HEK293 (cell line): Measurements from ENCODE around the gene LGALS1.

Source experiments
- CTCF ChIA-PET: fragments of 350-600 bp; formaldehyde crosslinking; extraction: SDS; loops from one replicate; lab custom pipeline; 2021; ENCODE audit warnings: antibody characterized with exemption; lab: Yijun Ruan, JAX
- POLR2A ChIA-PET: fragments of 300-600 bp; formaldehyde crosslinking; extraction: SDS; loops from one replicate; lab custom pipeline; 2020; ENCODE audit warnings: antibody characterized with exemption, inconsistent platforms; lab: Yijun Ruan, JAX
- H3K27ac ChIP-seq: fragments of 200-500 bp; sonication (Bioruptor generic); 2 replicates; pipeline ENCODE4 v1.5.1; 2014; ENCODE audit warnings: low read depth, low read length, control low read depth, inconsistent platforms; ENCODE audit errors: extremely low read depth
- H3K36me3 ChIP-seq, 2 experiments: fragments of 200-500 bp in 1 of 2; sonication (Bioruptor generic) in 1 of 2; 1 replicate in 1 of 2; 2 replicates in 1 of 2; pipeline ENCODE4 v1.5.1; 2014 to 2017; ENCODE audit warnings: inconsistent platforms in 2 of 2, low read length in 2 of 2; ENCODE audit not compliant: control insufficient read depth in 2 of 2, insufficient read depth in 1 of 2
- H3K4me1 ChIP-seq: fragments of 200-500 bp; sonication (Bioruptor generic); 2 replicates; pipeline ENCODE4 v1.5.1; 2014; ENCODE audit warnings: mild to moderate bottlenecking, low read length, inconsistent platforms; ENCODE audit not compliant: control insufficient read depth, insufficient read depth
- H3K4me3 ChIP-seq: 2 replicates; pipeline ENCODE4 v1.5.1; 2011; ENCODE audit warnings: low read depth, mild to moderate bottlenecking, control low read depth, low read length, moderate library complexity
- H3K9me3 ChIP-seq: fragments of 200-500 bp; sonication (Bioruptor generic); 2 replicates; pipeline ENCODE4 v1.5.1; 2014; ENCODE audit warnings: low read depth, low read length, inconsistent platforms; ENCODE audit not compliant: control insufficient read depth, insufficient read depth
- CTCF ChIP-seq: fragments of 450-650 bp; formaldehyde crosslinking; IDR thresholded peaks from 2 replicates; pipeline ENCODE4 v1.5.1; 2016; ENCODE audit warnings: missing biosample characterization, missing genetic modification characterization
- GLIS1 ChIP-seq: fragments of 450-650 bp; formaldehyde crosslinking; IDR thresholded peaks from 2 replicates; pipeline ENCODE4 v1.5.1; 2016; ENCODE audit warnings: missing biosample characterization, missing genetic modification characterization
- HOXD13 ChIP-seq: sonication (generic); formaldehyde crosslinking; IDR thresholded peaks from 2 replicates; pipeline ENCODE4 v1.8.0; 2022; ENCODE audit warnings: missing genetic modification reagents, borderline replicate concordance
- KLF10 ChIP-seq: fragments of 450-650 bp; IDR thresholded peaks from 2 replicates; pipeline ENCODE4 v1.5.1; 2018; ENCODE audit warnings: missing biosample characterization, mild to moderate bottlenecking, missing genetic modification characterization
- KLF17 ChIP-seq: fragments of 450-650 bp; formaldehyde crosslinking; IDR thresholded peaks from 2 replicates; pipeline ENCODE4 v1.5.1; 2016; ENCODE audit warnings: missing biosample characterization, missing genetic modification characterization
- PATZ1 ChIP-seq: fragments of 450-650 bp; formaldehyde crosslinking; IDR thresholded peaks from 2 replicates; pipeline ENCODE4 v1.5.1; 2016; ENCODE audit warnings: missing biosample characterization, missing genetic modification characterization
- PRDM10 ChIP-seq: fragments of 450-650 bp; formaldehyde crosslinking; IDR thresholded peaks from 2 replicates; pipeline ENCODE4 v1.5.1; 2016; ENCODE audit warnings: missing biosample characterization, missing genetic modification characterization
- SCRT1 ChIP-seq: fragments of 450-650 bp; formaldehyde crosslinking; IDR thresholded peaks from 2 replicates; pipeline ENCODE4 v1.5.1; 2016; ENCODE audit warnings: missing biosample characterization, missing genetic modification characterization, borderline replicate concordance
- ZBTB48 ChIP-seq: fragments of 450-650 bp; formaldehyde crosslinking; IDR thresholded peaks from 2 replicates; pipeline ENCODE4 v1.5.1; 2016; ENCODE audit warnings: missing biosample characterization, missing genetic modification characterization
- ZNF223 ChIP-seq: fragments of 450-650 bp; formaldehyde crosslinking; IDR thresholded peaks from 2 replicates; pipeline ENCODE4 v1.5.1; 2016; ENCODE audit warnings: missing biosample characterization, missing genetic modification characterization
- ZNF311 ChIP-seq: fragments of 450-650 bp; formaldehyde crosslinking; IDR thresholded peaks from 2 replicates; pipeline ENCODE4 v1.5.1; 2017; ENCODE audit warnings: missing biosample characterization, missing genetic modification characterization, borderline replicate concordance
- ZNF366 ChIP-seq: fragments of 450-650 bp; formaldehyde crosslinking; conservative IDR thresholded peaks from 2 replicates; pipeline ENCODE4 v1.5.1; 2016; ENCODE audit warnings: missing biosample characterization, missing genetic modification characterization
- ZNF423 ChIP-seq: fragments of 450-650 bp; formaldehyde crosslinking; IDR thresholded peaks from 2 replicates; pipeline ENCODE4 v1.5.1; 2016; ENCODE audit warnings: missing biosample characterization, missing genetic modification characterization
- ZNF514 ChIP-seq: fragments of 450-650 bp; formaldehyde crosslinking; IDR thresholded peaks from 2 replicates; pipeline ENCODE4 v1.5.1; 2016; ENCODE audit warnings: missing biosample characterization, missing genetic modification characterization
- ZNF521 ChIP-seq: fragments of 450-650 bp; formaldehyde crosslinking; IDR thresholded peaks from 2 replicates; pipeline ENCODE4 v1.5.1; 2017; ENCODE audit warnings: missing biosample characterization, mild to moderate bottlenecking, missing genetic modification characterization
- ZNF776 ChIP-seq: fragments of 450-650 bp; formaldehyde crosslinking; IDR thresholded peaks from 2 replicates; pipeline ENCODE4 v1.5.0; 2017; ENCODE audit warnings: missing biosample characterization, missing genetic modification characterization, borderline replicate concordance

Gene LGALS1

GRCh38 chr22:37696657-37697537, 21.5 kb downstream of the LGALS1 start, which contains the start of gene TRIOBP (continued):
- TF ChIP-seq CTCF (tag by site-specific recombination): peak; percentile 73
- no peak for TF ChIP-seq ZNF521
- TF ChIP-seq ZNF366 (tag by site-specific recombination): no peak
- TF ChIP-seq ZNF423 (tag by site-specific recombination): peak; percentile 89
- no peak for TF ChIP-seq HOXD13 (CRISPR knock-in tag)
- 0 out of 2 replicates have a peak, but pooled peaks have one; percentile 20 for TF ChIP-seq KLF10
- no peak for TF ChIP-seq ZNF311 (tag by site-specific recombination)
- peak; percentile 78 for TF ChIP-seq GLIS1 (tag by site-specific recombination)
- peak; percentile 87 for TF ChIP-seq PRDM10 (tag by site-specific recombination)
- TF ChIP-seq KLF17 (tag by site-specific recombination): peak; percentile 46; the same call in 1 of the 2 replicates
- TF ChIP-seq ZNF514 (tag by site-specific recombination): no peak
- peak; percentile 56 for TF ChIP-seq PATZ1

GRCh38 chr22:37697538-37697835, 22.1 kb downstream of the LGALS1 start:
- Histone ChIP-seq H3K36me3 (peaks cover 7 to 14% of the 10 kb centered on the region in 2 experiments; a peak in 2 of 3 replicates), H3K27ac (no peak overlapping the region), H3K4me3 (no peak overlapping the region), H3K9me3 (no peaks in the 10 kb centered on the region), H3K4me1 (peaks cover 6% of the 10 kb centered on the region)
- TF ChIP-seq ZBTB48 (tag by site-specific recombination) (peak; percentile 14; the same call in 1 of the 2 replicates), SCRT1 (tag by site-specific recombination) (no peak), ZNF776 (tag by site-specific recombination) (no peak), ZNF223 (tag by site-specific recombination) (no peak)
- ChIA-PET POLR2A (no interaction called here), CTCF (interaction anchor here (0.6 to 3.1 kb wide), 6 partner anchors 10 to 96 kb away, joined by 3 to 13 read pairs (median 3); no protein-coding TSS in a partner anchor)
